SIG-M5 (cell line): ENCODE results near the gene ESRRB.

Experiments used
- DNase-seq: peaks from one replicate; lab custom pipeline; 2025; lab: John Stamatoyannopoulos, UW

ESRRB gene

DNA sequence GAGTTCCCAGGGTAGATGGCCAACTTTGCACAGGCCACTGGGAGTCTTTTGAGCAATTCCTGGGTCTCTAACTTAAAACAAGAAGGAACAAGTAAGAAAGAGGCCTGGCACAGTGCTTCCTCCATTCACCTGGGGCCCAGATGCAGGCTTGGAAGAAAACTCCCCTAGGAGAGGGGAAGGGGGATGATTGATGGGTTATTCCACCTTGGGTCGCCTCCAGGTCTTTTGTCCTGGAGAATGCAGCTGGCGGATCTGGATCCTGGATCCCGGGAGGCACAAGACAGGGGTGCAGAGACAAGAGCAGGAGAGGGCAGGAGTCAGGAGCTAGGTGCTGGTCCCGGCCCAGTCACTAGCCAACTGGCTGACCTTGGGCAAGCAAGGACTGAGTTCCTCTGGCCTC, 74.5 kb downstream of the ESRRB start:
- DNase-seq, result no peak

DNA sequence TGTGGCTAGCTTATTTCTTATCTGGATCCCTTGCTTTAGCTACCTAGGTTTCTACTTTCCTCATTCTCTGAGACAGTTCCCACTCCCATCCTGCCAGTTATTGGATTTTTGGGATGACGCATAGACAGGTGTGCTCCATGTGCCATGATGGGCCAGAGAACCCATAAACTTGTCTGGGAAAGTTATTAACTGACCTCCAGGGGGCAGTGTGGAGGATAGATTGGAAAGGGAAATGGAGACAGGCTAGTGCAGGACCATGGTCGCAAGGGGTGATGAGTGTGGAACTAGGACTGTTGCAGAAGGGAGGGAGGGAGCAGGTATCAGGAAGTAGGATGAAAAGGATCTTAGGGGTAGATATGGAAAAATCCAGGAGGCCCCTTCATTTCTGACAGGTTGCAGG, 80.3 kb downstream of the ESRRB start:
- DNase-seq, result no peak

DNA sequence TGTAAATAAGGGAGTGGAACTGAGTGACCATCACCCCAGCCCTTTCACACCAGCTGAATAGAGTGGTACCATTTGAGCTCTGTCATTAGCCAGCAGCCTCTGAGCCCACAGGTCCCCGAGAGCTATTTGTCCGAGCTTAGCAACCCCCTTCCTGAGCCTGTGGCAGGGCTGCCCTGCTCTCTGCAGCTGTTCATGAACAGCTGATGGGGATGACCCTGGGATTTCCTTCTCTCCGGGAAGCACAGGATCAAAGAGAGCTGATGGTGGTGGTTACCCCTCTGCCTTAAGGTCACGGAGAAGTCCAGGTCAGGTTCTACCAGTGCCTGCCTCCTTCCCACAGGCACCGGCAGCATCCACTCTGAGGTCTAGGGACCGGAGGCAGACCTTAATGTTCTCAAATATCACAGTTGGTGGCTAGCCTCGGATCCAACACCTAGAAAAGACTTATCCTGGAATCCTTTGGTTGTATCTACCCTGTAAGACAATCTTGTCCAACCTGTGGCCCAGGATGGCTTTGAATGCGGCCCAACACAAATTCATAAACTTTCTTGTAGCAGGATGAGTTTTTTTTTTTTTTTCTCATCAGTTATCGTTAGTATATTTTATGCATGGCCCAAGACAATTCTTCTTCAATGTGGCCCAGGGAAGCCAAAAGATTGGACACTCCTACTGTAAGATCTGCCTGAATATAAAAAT, 81.1 kb downstream of the ESRRB start:
- no peak for DNase-seq

DNA sequence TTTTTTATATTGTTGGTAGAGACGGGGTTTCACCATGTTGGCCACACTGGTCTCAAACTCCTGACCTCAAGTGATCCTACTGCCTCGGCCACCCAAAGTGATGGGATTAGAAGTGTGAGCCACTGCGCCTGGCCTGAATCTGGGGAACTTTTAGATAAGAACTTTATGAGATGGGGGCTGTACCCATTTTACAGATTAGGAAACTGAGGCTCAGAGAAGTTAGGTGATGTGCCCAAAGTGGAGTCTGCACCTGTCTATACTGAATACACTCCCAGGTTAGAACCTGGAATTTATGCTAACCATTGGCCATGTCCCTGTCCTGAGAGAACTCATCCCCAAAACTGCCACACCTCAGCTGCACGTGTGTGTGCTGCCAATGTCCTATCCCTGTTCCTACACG, 81.9 kb downstream of the ESRRB start:
- DNase-seq, result no peak

DNA sequence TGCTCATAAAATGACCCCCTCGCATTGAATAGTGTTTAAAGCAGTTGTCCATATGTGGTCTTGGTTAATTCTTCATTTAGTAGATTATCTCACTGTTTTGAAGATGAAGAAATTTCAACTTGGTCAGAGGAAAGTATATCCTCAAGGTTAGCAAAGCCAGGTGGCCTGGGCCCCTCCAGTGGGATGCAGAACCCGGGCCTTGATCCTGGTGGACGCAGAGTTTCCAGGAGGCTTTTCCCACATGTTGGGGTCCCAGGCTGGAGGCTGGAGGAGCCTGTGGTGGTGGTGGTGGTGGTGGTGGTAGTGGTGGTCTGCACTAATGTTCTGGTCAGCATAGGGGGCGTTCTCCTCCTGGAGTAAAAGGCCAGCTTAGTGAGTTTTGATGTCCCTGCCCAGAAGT, 85.9 kb downstream of the ESRRB start:
- no peak for DNase-seq

DNA sequence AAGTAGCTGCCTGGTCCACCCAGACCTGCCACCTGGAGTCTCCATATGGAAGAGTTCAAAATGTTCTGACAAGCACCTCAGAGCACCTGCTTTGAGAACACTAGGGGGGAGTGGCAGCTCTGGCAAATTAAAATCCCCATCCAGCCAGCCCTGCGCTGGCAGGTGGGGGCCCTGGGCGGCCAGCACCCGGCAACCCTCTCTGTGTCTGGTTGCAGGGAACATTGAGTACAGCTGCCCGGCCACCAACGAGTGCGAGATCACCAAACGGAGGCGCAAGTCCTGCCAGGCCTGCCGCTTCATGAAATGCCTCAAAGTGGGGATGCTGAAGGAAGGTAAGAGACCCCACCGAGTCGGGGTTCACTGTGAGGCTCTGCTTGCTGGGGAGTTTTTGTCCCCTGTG, 86.4 kb downstream of the ESRRB start:
- DNase-seq, result no peak

DNA sequence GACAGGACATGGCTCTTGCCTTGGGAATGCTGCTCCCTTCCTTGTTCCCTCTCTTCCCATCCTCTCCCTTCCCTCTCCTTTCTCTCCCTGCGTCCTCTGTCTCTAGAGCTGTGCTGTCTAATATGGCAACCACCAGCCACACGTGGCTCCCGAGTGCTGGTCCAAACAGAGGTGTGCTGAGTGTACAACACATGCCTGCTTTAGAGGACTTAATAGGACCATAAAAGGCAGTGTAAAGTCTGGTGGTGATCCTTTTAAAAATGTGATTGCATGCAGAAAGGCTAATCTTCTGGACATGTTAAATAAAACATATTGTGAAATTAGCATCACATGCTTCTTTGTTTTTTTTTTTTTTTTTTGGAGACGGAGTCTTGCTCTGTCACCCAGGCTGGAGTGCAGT, 87.2 kb downstream of the ESRRB start:
- no peak for DNase-seq

DNA sequence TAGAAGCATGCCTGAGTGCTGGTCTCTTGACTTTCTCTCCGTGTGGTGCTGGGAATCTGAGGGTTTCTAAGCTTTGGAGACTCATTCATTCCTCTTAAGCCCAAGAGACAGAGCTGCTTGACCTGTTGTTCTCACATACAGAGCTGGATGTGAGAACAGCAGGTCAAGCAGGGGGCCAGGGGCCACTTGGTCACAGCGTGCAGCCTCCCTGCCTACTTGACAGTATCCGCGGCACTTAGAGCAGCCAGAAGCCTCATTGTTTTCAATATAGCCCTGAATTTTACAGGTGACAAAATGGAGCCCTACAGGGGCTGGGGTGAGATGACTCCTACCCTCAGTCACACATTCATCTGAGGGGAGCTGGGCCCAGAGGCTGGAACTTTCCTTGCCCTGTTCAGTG, 88.9 kb downstream of the ESRRB start:
- no peak for DNase-seq

DNA sequence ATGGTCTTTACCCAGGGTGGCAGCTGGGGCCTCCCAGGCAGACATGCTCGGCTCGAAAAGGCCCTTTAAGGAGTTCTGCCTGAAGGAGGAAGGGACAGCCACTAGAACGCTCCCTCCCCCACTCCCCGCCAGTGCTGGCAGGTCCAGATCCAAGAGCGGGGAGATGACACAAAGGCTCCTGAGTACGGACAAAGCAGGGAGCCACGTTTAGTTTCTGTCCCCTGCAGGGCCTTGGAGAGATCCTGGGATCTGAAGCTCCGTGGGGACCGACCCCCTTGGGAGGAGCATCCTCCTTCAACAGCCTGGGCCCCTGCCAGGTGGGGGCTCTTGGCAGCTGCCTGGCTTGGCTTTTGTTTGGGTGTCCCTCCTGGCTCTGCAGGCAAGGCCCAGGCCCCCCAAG, 89.7 kb downstream of the ESRRB start:
- no peak for DNase-seq

DNA sequence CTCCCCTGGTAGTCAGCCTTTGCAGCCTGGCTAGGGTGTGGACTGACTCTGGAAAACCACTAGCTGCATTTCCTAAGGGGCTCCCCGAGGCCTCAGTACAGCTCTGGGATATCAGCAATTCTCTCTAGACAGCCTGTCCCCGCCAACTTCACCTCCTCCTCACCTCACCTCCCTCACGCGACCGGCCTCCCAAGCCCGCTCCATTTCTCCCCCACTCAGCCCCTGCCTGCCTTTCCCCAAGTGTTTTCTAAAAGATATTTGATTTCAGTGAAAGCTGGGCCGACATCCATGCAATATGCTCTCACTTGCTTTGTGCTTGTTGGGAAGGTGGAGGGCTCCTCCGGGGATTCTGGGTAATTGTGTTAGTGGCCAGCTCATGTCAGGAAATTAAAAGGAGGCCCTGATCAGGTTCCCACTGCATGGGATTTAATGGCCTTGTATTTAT, 91.8 kb downstream of the ESRRB start:
- no peak for DNase-seq

DNA sequence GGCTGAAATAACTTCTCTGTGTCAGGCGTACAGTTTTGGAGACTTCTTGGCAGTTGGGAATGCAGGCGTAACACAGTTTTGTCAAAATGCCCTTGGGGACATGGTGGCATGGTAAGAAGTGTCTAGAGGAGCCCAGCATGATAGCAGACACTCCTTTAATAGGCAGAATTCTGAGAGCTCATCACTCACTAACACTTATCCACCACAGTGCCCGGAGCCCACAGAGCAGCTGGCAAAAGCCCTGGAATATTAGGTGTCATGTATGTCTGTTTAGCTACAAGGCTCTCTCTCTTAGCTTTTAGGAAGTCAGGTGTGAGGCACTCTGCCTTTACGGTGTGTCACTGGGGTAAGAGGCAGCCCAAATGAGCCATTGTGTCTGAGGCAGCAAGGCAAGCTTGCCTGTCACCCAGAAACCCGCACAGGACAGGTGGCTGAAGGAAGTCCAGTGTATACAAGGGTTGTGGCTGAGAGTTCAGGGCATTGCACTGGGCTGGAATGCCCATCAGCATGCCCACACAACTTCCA, 96.3 kb downstream of the ESRRB start:
- DNase-seq, result no peak

DNA sequence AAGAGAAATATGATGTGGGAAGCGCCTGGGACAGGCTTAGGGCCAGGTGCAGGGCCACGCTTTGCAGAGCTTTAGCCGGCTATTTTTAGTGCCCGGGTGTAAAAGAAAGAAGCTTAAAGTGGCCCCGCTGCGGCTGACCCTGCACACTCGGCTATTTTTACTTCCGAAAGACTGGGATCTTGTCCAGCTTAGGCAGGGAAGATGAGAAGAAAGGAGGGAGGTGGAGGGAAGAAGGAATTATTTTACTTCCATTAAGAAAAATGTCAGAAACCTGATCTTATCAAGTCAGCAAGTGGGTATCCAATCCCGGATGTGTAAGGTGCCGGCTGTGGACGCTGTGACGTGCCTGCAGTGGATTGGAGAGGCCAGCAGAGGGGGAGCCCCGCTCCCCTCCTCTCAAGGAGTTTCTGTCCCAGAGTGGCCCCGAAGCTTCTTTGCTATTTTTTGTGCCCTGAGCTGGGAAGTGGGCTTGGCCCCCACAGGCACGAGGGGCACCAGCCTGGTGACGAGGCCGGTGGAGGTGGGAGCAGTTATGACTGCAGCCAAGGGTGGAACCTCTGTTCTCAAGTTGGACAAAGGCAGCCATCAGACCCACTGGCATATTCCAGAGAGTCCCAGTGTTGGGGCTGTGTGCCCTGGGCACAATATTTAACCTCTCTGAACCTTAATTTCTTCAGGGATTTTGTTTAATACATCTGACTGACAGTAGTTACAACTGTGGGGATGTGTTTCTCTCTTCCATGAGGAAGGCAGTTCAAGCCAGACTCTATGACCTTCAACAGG, 97.7 kb downstream of the ESRRB start:
- DNase-seq, result no peak

DNA sequence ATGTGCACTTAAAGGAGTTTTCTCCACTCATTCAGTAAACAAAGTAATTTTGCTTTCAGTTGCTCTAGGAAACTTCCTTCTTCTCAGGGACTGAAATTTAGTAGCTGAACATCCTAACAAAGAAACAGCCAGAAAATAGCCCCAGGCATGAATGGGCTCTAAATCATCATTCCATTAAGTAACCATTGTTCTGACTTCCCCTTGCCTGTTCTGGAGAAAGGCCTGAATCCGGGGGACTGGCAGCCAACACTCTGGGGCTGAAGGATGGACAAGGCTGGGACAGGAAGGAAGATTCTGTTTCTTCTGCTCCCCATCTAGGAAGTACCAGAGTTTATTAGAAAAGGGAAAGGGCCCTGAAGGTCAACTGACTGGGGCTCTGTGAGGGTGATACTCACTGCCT, 104.5 kb downstream of the ESRRB start:
- DNase-seq, result no peak

DNA sequence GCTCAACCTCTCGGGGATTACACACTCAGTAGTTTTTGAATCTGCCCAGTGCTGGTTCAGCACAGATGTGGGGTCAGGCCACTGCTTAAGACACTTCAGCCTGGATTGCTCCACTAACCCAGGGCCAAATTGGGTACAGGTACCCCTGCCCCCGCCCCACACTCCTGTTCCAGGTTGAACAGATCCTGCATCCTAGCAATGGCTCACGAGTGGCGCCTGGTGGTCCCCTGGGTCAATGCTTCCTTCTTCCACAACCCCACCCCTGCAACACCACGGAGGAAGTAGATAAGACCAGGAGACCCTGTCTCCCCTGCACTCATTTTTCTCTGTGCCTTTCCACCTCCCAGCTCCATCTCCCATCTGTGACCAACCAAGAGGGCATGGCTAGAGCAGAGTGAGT, 108.4 kb downstream of the ESRRB start:
- no peak for DNase-seq

DNA sequence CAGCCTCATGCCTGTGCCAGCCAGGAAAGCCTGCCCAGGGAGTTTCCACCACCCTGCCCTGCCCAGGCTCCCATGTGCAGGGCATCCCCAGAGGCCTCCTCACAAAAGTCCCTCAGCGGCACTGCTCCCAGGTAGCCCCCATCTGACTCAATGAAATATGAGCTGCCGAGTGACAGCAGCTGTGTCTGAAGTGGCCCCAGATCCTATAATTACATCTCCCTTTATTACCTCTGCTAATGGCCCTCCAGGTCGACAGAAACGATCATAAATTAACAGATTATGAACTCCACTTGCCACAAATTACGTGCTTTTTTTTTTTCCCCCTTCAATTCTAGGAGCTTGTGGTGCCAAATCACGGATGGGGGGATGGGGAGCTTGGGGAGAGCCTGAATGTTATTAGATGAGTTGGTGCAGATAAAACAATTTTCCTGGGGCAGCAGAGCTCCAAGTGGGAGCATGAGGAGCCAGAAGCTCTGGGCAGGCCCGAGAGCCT, 110.4 kb downstream of the ESRRB start:
- DNase-seq, result no peak

DNA sequence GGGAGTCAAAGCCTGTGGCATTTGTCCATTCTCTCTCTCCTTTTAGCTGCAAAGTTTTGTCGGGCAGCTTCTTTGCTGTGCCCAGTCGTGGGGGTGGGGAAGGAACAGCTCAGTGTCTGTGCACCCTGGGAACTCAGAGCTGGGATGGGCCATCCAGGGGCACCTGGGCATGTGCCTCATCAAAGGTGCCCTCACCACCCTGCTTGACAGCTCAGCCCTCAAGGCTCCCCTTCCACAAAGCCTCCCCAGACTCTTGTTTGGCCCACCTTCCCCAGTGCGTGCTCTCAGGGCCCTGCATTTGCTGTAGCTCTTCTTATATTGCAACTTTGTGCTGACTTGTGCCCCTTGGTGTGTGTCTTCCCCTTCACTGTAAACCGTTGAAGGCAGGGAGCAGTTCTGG, 112.6 kb downstream of the ESRRB start:
- no peak for DNase-seq

DNA sequence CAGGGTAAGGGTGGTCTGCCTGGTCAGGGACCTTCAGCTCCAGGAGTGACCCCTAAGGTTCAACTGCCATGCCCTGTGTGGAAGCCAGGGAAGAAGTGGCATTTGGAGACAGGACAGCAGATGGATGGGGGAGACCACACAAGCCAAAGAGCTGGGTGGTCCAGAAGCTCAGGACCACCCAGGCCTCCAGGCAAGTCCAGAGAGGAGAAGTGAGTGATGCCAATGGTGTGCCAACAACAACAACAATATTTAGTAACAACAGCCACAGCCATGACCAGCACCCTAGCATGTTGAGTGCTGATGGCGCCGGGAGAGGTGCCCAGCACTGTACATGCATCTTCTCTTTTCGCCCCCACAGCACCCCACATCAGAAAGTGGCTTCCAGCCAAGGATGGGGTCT, 113.7 kb downstream of the ESRRB start:
- DNase-seq, result no peak

DNA sequence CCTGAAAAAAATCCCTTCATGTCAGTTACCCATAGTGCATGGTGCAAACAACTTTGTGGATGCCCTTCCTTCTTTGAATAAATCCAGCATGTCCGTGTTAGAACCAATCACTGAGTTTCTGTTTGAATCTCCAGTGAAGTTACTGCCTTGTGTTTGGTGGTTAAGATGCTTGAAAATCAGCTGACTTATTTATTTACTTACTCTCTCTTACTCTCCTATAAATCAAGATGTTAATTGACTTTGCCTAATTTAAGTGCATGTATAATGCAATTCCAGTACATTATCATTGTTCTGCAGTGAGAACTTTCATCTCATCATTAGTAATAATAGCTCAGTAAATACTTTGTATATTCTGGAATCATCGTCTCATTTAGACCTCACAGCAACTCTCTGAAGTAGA, 114.2 kb downstream of the ESRRB start:
- DNase-seq, result no peak

DNA sequence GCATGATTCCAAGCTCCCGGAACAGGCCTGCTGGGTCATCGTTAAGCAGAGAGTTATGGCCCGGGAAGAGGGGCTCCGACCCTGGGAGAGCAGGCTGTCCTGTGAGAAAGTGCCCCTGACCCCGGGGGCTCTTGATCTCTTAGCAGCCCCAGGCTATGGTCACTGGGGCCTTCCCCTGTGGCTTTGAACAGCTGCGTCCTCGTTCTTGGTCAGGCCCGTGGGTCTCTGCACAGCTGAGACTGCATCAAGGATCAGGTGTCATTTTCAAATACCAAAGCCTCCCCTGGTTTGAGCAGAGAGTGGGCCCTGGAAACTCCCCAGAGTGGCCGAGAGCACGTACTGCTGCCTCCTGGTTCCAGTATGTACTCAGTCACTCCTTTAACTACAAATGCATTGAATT, 114.8 kb downstream of the ESRRB start:
- DNase-seq, result no peak

DNA sequence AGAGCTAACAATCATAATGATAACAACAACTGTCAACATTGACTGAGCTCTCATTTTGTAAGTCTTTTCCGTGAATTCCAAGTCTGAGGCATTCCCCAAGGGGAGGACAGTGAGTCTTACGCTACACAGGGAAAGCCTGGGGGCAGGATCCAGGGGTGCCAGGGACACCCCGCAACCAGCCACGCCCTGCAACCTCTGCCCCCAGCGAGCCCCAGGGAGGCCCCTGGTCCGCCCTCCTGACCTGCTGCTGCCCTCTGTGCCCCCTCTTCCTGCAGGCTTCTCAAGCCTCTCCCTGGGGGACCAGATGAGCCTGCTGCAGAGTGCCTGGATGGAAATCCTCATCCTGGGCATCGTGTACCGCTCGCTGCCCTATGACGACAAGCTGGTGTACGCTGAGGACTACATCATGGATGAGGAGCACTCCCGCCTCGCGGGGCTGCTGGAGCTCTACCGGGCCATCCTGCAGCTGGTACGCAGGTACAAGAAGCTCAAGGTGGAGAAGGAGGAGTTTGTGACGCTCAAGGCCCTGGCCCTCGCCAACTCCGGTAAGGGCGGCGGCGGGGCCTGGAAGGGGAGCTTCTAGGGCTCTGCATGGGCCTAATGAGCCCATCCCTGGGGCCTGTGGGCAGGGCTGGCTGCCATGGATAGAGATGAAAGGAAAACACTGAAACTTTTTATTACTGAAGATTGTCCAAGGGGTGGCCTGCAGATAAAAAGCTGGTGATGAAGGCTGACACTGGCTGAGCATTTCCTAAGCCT, 115.4 kb downstream of the ESRRB start:
- no peak for DNase-seq

DNA sequence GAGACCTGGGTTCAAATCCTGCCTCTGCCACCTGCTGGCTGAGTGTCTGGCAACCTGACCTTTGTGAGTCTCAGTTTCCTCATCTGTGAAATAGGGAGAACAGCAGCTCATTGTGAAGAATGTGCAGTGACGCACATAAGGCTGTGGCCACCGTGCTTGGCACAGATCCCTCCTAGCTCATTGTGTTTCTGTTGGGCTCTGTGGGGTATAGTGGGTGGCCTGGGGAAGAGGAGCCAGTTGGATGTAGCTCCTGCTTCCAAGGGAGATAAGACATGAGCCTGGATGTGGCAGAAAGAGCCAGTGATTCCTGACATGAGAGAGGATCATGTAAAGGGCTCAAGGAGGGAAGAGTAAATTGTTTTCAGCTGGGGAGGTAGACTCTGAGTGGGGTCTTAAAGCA, 120.0 kb downstream of the ESRRB start:
- DNase-seq, result no peak

DNA sequence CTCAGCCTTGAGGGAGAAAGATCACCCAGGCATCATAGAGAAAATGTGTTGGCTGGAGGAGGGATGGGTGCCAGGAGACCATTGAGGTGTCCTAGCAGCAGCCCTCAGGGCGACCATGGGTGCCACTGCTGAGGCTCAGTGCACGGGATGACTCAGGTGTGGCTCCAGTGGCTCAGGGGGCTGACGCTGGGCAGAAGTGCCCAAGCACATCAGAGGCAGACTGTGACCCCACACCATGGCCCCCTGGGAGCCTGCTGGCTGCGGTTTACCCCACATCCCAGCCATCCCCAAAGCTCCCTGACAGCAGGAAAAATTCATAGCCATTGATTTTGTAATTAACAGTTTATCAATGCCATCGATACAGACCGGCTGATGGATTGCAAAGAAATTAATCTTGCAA, 120.7 kb downstream of the ESRRB start:
- no peak for DNase-seq
